Liver (tissue), 2 donors: Measurements from ENCODE around the gene HEPN1.
"Not testable (repeated sequence)": the region's sequence is repeated elsewhere in the genome, so short reads cannot be mapped to it uniquely, and the experiment has no call there.

Source experiments
- TAF1 ChIP-seq: conservative IDR thresholded peaks from 2 replicates; pipeline ENCODE4 v1.6.1; 2016; ENCODE audit warnings: antibody characterized with exemption, mild to moderate bottlenecking
- ZBTB33 ChIP-seq: IDR thresholded peaks from 2 replicates; pipeline ENCODE4 v1.6.1; 2016; ENCODE audit warnings: antibody characterized with exemption
- donor health status: healthy.

- TF ChIP-seq ZBTB33, TAF1: not testable (repeated sequence)
Measured at GRCh38 chr11:124968197-124968596, 49.1 kb downstream of the HEPN1 start.
